Measurements from ENCODE around the gene ZBTB17. TPM values are rescaled to one million over a fixed set of nuclear protein-coding genes. Genes with fewer than 3 reads are reported as not detected.
A peak's percentile ranks its signal among the peaks of the same experiment; 100 is the strongest.

ZBTB17 gene
- total and polyA plus RNA-seq, 2 of the 4 experiments (the other 2 are of a cell fraction): 26.3 to 58.2 TPM

- Histone ChIP-seq H3K9me1 (ENCODE audit: insufficient read depth, low read length) (no peaks in the 10 kb centered on the region), H3K27ac (ENCODE audit: insufficient read depth, low read length) (no peak overlapping the region), H3K56ac (ENCODE audit: extremely low read depth, insufficient read depth, low read length) (no peak overlapping the region), H2BK20ac (ENCODE audit: low read depth, low read length) (no peak overlapping the region), H3K79me1 (ENCODE audit: low read depth in 1 of 2, low read length in 2 of 2) (no peaks in the 10 kb centered on the region), H3K4me3 (ENCODE audit: insufficient read depth, low read depth, low read length) (no peak overlapping the region), H4K91ac (ENCODE audit: insufficient read depth, low read depth, low read length) (no peak overlapping the region), H3K4me2 (ENCODE audit: low read depth, low read length) (no peak overlapping the region), H3K23ac (ENCODE audit: low read depth, low read length) (no peak overlapping the region), H2BK15ac (ENCODE audit: low read depth, low read length) (no peak overlapping the region), H3K36me3 (ENCODE audit: control insufficient read depth, insufficient read depth, low read length) (no peaks in the 10 kb centered on the region), H3K4ac (ENCODE audit: low read depth, low read length) (no peak overlapping the region), H3K18ac (ENCODE audit: low read depth, low read length) (no peak overlapping the region), H3K14ac (replicated peaks; ENCODE audit: low read depth, low read length) (no peak overlapping the region), H4K8ac (ENCODE audit: low read depth in 2 of 2, low read length in 2 of 2) (no peak overlapping the region), H2AK5ac (ENCODE audit: low read depth, low read length) (no peak overlapping the region), H3K4me1 (ENCODE audit: control insufficient read depth, insufficient read depth, low read length) (no peaks in the 10 kb centered on the region), H4K20me1 (ENCODE audit: insufficient read depth, low read length) (0 out of 2 replicates have a peak, but pooled peaks cover 4% of the 10 kb centered on the region), H2AFZ (replicated peaks; ENCODE audit: low read length, poor library complexity) (no peak overlapping the region), H3K9ac (ENCODE audit: low read depth, low read length) (no peak overlapping the region), H3K9me3 (ENCODE audit: control insufficient read depth, insufficient read depth, low read length) (no peaks in the 10 kb centered on the region), H4K5ac (ENCODE audit: low read depth, low read length) (no peak overlapping the region), H3K27me3 (ENCODE audit: control insufficient read depth, insufficient read depth, low read length) (peaks cover 4% of the 10 kb centered on the region; the same call in 1 of the 2 replicates), H2AK9ac (replicated peaks; ENCODE audit: low read depth, low read length, poor library complexity) (no peak overlapping the region), H2BK120ac (ENCODE audit: low read depth, low read length) (no peak overlapping the region), H2BK5ac (ENCODE audit: low read depth, low read length, poor library complexity, severe bottlenecking) (no peak overlapping the region)
- CTCF ChIA-PET: interaction anchor here (0.6 to 1.5 kb wide), 6 partner anchors 12 to 319 kb away, joined by 3 to 7 read pairs (median 4); no protein-coding TSS in a partner anchor
- intact Hi-C loops (cut with micrococcal nuclease) (loop anchor here (5.0 kb wide), 1 partner anchor 215 kb away; no protein-coding TSS in a partner anchor), in situ Hi-C loops (cut with MboI; ENCODE audit: low sequenced_read_pairs) (no loop called here), dilution Hi-C loops (cut with HindIII; ENCODE audit: low sequenced_read_pairs, unreplicated experiment) (no loop called here)
- no TSS peak for BruUV-seq (replicated peaks)
- POLR2A ChIA-PET (ENCODE audit: unreplicated experiment): no interaction called here
- TF ChIP-seq RAD21 (IDR thresholded peaks at IDR 0.05; ENCODE audit: low read length): peak; percentile 53
- TF ChIP-seq POLR2A (IDR thresholded peaks at IDR 0.05; ENCODE audit: low read depth, low read length): no peak
- TF ChIP-seq SMC3 (IDR thresholded peaks at IDR 0.05; ENCODE audit: low read depth, low read length): peak; percentile 36
- peak; percentile 38; the same call in 1 of the 2 replicates for TF ChIP-seq MAZ (IDR thresholded peaks at IDR 0.05; ENCODE audit: borderline replicate concordance, low read depth, low read length)
- TF ChIP-seq CTCF (conservative IDR thresholded peaks at IDR 0.05; ENCODE audit: low read depth, low read length): peak; percentile 40
- no peak for TF ChIP-seq NFE2L2 (IDR thresholded peaks at IDR 0.05; ENCODE audit: low read depth, low read length)
- WGBS, 2 experiments (ENCODE audit: extremely low coverage in 2 of 2, insufficient read length in 1 of 2): 100% methylated on average over 1 of the region's 9 CpGs; no CpG with 5 or more reads in 1 of the 2 experiments
- ATAC-seq (ENCODE audit: low read depth) (peak; percentile 40; the same call in 1 of the 2 replicates), DNase-seq (peak; percentile 18)
These were observed 30.9 kb upstream of the ZBTB17 start for GRCh38 chr1:16006552-16007485.
